ENCODE results near the gene TIRAP.
"Not testable (repeated sequence)": the region's sequence is repeated elsewhere in the genome, so short reads cannot be mapped to it uniquely, and the experiment has no call there.

TIRAP gene, protein sequence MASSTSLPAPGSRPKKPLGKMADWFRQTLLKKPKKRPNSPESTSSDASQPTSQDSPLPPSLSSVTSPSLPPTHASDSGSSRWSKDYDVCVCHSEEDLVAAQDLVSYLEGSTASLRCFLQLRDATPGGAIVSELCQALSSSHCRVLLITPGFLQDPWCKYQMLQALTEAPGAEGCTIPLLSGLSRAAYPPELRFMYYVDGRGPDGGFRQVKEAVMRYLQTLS

GRCh38 chr11:126282736-126283591 lies at the start of gene TIRAP:
TSS of gene TIRAP (plus strand) at chr11:126283093. CDS start at chr11:126290895, 7,802 bp downstream.
- no peak for FAIRE-seq

GRCh38 chr11:126233391-126233790 lies 49.5 kb upstream of the TIRAP start:
- FAIRE-seq = no peak

DNA sequence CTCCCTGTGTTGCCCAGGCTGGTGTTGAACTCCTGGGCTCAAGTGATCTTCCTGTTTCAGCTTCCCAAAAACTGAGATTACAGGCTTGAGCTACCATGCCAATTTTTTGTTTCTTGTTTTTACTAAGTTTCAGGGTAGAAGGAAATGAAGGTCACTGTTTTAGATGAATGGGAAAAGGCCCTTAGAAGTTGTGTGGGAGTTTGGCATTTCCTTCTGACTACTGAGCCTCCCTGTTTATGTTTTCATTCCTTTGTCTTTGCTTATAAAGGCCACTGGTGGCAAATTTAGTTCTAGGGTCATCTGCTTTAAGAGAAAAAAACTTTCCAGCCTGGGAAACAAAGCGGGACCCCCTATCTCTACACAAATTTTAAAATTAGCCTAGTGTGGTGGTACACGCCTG lies 36.3 kb upstream of the TIRAP start:
- FAIRE-seq = no peak

DNA sequence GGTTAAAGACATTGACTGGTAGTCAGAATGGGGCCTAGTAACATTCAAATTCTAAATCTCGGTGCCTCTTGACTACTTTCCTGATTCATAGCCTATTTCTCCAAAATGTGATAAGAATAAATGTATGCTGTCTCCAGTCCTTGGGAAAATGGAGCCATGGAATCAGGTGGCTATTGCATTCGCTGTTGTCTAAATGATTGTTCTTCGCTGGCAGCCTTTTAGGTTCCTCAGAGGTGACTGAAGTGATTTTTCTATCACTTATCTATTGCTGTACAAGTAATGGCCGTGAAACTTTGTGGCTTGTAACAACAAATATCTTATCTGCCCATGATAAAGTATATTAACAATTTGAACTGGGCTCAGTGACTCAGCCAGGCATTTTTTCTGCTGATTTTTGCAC lies 29.6 kb upstream of the TIRAP start:
- FAIRE-seq = no peak

GRCh38 chr11:126254819-126255218 lies 28.1 kb upstream of the TIRAP start:
- FAIRE-seq = no peak

DNA sequence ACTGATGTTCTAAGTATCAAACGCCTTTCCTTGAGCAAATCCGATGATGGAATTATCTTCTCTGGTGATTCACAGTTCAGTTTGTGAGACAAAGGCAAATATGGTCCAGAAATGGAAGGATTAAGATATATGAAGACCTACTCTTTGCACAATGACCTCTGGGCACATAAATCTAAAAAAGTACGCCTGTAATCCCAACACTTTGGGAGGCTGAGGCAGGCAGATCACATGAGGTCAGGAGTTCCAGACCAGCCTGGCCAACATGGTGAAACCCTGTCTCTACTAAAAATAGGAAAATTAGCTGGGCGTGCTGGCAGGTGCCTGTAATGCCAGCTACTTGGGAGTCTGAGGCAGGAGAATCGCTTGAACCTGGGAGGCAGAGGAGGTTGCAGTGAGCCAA lies 27.4 kb upstream of the TIRAP start:
- FAIRE-seq = not testable (repeated sequence)

DNA sequence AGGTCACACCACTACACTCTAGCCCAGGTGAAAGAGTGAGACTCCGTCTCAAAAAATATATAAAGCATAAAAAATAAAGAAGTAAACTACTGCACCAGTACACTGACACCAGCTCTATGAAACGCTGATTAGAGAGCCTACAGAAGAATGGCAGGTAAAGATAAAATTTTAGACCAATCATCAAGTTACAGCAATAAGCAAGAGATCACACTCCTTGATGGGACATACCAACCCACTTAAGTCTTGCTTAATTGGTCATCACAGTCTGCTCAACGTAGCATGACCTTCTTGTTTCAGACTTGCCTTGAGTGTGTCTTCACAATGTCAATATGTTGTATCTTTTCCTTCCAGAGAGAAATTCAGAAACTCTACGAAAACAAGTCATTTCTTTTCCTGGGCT lies 26.7 kb upstream of the TIRAP start:
- no peak for FAIRE-seq

DNA sequence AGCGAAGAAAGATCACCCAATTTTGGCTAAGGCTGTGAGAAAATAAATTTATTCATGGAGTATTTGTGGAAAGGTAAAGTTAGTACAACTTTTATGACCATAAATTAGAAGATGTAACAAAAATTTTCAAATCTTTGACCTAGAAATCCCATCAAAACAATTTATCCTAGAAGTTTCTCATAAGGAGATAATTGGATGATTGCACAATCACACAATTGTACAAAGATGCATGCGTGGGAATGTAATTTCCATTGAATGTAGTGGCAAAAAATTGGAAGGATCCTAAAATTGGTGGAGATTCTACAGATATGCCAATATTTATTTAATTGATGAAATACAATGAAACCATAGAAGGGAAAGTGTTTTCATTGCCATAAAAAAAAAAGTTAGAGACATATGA lies 25.7 kb upstream of the TIRAP start:
- FAIRE-seq = no peak

GRCh38 chr11:126257764-126258163 lies 25.1 kb upstream of the TIRAP start:
- no peak for FAIRE-seq

- no peak for FAIRE-seq
Measured at GRCh38 chr11:126262216-126262615, 20.7 kb upstream of the TIRAP start.

DNA sequence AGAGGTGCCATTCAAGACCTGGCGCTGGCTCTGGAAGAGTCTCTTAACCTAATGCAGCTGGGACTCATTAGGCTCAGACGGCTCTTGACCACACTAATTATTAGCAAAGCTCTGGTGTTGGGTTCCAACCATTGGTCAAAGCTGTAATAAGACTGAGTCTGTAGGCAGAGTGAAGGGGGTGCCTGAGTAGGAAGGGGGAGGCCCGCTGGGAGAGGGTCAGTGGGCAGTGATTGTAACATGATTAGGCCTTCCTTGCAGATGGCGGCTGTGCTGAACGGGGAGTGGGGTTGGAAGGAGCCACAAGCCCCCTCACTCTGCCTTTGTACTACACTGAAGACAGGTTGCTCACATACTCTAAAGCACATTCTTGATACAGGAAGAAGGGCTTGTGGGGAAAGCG lies 19.4 kb upstream of the TIRAP start:
- FAIRE-seq = no peak

GRCh38 chr11:126265811-126266210 lies 17.1 kb upstream of the TIRAP start:
- no peak for FAIRE-seq

GRCh38 chr11:126267650-126268049 lies 15.2 kb upstream of the TIRAP start:
- no peak for FAIRE-seq

DNA sequence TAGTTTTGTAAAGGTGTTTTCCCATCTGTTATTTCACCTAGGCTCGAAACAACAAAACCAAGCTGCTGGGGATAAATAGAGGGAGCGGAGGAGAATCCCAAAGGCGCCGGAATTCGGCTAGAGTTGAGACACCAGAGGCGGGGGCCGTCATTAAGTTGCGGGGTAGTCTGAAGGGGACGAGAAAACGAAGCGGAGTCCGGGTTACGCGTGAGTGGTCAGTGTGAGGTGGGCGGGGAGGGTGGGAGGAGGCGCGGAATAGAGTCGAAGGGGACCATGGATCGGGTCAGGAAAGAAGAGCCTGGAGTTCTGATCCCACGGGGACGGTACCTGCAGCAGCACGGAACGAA lies 14.6 kb upstream of the TIRAP start:
- FAIRE-seq = no peak

DNA sequence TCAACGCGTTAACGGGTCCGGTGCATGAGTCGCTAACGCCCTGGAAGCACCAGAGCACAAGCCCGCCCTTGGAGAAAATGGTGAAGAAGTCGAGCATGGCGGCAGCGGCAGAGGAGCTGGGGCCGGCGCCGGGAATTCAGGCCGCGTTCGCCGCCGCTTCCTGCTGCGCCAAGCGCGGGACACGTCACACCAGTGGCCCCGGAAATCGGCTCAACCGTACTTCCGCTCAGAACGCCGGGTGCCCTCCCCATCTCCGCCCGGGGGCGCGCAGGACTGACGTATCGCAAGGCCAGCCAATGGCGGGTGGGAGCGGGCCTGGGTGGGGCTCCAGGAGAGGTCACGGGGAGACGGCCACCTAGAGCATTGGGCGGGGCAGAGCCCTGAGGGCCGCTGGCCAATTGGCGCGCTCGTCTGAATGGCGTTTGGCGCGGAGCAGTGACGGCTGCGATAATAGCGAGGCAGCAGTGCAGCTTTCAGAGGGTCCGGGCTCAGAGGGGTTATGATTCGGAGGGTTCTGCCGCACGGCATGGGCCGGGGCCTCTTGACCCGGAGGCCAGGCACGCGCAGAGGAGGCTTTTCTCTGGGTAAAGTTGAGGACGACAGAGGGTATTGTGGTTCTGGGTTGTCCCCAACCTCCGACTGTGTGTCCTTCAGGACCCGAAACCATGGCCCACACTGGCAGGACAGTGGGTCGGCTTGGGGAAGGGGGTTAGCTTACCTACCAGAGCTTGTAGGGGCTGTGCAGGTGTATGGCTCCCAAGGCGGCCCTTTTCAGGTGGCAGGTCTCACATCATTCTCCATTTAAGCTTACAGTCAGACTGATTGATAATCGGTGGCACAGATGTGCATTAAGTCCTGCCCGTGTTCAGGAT lies 13.9 kb upstream of the TIRAP start, which contains the start of the genes FOXRED1 and SRPRA:
Gene FOXRED1 (plus strand): TSS at position 447 of the 872 bp plus-strand sequence. CDS start 53 bp downstream, at position 500.
Gene SRPRA (minus strand): TSS at position 188 of the 872 bp plus-strand sequence. CDS start 91 bp downstream, at position 97.
- FAIRE-seq = peak; percentile 95

DNA sequence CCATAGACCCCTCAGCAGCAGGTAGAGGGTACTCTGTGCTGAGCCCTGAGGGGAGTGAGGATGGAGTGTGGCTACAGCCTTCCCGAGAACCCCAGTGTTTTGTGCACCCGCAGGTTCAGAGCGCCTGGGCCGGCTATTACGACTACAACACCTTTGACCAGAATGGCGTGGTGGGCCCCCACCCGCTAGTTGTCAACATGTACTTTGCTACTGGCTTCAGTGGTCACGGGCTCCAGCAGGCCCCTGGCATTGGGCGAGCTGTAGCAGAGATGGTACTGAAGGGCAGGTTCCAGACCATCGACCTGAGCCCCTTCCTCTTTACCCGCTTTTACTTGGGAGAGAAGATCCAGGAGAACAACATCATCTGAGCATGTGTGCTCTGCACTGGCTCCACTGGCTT lies 5.6 kb upstream of the TIRAP start:
- FAIRE-seq = no peak

- FAIRE-seq = no peak
Measured at GRCh38 chr11:126277780-126278179, 5.1 kb upstream of the TIRAP start.

GRCh38 chr11:126279191-126279590 lies 3.7 kb upstream of the TIRAP start:
- FAIRE-seq = no peak

GRCh38 chr11:126280595-126280994 lies 2.3 kb upstream of the TIRAP start:
- FAIRE-seq = no peak

DNA sequence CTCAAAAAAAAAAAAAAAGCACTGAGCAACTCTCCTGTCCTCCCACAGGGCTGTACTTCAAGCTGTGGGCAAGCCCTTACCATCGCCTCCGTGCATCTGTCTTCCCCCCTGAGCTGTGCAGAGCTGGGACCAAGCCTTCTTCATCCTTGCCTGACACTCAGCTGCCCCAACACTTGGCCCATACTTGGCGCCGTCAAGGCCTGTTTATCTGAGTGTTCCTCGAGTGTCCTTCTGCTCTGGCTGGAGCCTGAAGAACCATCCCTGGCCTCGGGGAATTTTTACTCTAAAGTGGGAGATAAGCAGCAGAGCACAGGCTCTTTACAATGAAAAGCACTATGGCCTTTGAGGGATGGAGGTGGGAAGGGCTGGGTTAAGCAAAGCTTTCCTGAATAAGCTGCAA lies 1.6 kb upstream of the TIRAP start:
- FAIRE-seq = no peak

- no peak for FAIRE-seq
Measured at GRCh38 chr11:126281666-126282175, 1.2 kb upstream of the TIRAP start.

GRCh38 chr11:126282361-126282735 lies 545 bp upstream of the TIRAP start:
- FAIRE-seq = no peak

DNA sequence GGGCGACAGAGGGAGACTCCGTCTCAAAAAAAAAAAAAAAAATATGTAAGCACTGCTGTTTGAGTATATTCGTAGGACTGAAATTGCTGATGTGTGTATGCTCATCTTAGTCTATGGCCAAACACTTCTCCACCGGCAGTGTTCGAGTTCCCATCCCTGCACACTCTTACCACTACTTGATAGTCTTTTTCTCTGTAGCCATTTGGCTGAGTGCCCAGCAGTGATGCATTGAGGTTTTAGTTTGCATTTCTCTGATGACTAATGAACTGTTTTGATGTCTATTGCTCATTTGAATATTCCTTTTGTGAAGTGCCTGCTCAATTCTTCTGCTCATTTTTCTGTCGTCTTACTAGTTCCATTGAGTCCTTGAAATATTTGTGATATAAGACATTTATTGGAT lies 1.9 kb downstream of the TIRAP start:
- FAIRE-seq = no peak

Measured in A204.1 (cell line).